T-helper 1 cell treated with Interleukin-12 subunit alpha and Interleukin-12 subunit beta and Interleukin-4 antibody, amounts not matched to agents 30 μg/mL and 1 μg/mL, for 36 hours (primary cell): ENCODE data around the gene WFIKKN2.

Source experiments
- H3K27ac Mint-ChIP-seq: one replicate; pipeline ENCODE4 v1.8.0; 2021; ENCODE audit warnings: mild to moderate bottlenecking, mixed read lengths
- H3K27me3 Mint-ChIP-seq: one replicate; pipeline ENCODE4 v1.8.0; 2021; ENCODE audit warnings: low read depth, mixed read lengths
- H3K36me3 Mint-ChIP-seq: one replicate; pipeline ENCODE4 v1.8.0; 2021; ENCODE audit warnings: low read depth, mixed read lengths
- H3K4me1 Mint-ChIP-seq: one replicate; pipeline ENCODE4 v1.8.0; 2021; ENCODE audit warnings: low read depth, mixed read lengths
- H3K4me3 Mint-ChIP-seq: one replicate; pipeline ENCODE4 v1.8.0; 2021; ENCODE audit warnings: mild to moderate bottlenecking, moderate library complexity, mixed read lengths
- H3K9me3 Mint-ChIP-seq: one replicate; pipeline ENCODE4 v1.8.0; 2021; ENCODE audit warnings: mixed read lengths

The WFIKKN2 gene

DNA sequence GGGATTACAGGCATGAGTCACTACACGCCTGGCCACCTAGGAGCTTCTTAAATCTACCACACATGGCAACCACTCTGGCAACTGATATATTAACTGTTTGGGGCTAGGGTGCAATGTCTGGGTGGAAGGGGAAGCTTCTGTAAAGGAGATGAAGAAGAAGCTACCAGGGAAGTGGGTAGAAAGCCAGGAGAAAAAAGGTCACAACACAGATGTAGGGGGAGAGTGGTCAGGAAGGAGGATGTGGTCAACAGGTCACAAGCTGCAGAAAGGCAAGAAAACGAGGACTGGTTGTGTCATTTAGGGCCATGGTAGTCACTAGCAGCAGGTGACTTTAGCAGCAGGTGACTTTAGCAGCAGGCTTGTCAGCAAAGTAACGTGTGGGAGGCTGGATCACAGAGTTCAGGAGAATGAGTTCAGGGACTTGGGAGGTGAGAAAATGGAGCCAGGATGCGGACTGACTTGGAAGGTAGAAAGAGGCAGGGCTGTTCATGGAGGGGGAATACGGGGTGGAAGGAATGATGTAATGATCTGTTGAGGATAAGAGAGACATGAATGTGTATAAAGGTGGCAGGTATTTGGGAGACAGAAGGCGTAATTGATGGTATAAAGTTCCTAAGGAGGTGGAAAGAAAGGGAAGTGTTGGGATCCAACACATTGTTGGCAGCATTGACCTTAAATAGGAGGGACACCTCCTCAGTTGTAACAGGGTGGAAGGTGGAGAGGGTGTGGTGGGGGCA, 16.3 kb upstream of the WFIKKN2 start:
- Mint-ChIP-seq H3K9me3 (peaks cover 8% of the 10 kb centered on the region), H3K4me1 (peaks cover 8% of the 10 kb centered on the region), H3K27me3 (peaks cover 18% of the 10 kb centered on the region), H3K27ac (peak overlapping the region; percentile 2), H3K36me3 (no peaks in the 10 kb centered on the region), H3K4me3 (no peak overlapping the region)

DNA sequence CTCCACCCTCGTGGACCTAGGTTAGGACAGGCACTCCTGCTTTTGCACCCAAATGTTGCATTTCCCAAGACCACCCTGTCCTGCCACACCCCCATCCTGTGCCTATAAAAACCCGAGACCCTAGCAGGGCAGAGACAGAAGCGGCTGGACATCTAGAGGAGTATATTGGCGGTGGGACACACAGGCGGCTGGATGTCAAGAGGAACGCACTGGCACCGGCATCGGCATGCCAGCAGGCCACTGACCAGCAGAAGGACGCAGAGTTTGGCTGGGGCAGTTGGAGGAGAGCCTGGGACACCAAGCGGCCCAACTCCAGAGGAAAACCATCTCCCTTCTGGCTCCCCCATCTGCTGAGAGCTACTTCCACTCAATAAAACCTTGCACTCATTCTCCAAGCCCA, 14.7 kb upstream of the WFIKKN2 start:
- Mint-ChIP-seq H3K36me3 (no peaks in the 10 kb centered on the region), H3K9me3 (peaks cover 8% of the 10 kb centered on the region), H3K27ac (no peak overlapping the region), H3K4me1 (peaks cover 8% of the 10 kb centered on the region), H3K27me3 (peaks cover 16% of the 10 kb centered on the region), H3K4me3 (no peak overlapping the region)

DNA sequence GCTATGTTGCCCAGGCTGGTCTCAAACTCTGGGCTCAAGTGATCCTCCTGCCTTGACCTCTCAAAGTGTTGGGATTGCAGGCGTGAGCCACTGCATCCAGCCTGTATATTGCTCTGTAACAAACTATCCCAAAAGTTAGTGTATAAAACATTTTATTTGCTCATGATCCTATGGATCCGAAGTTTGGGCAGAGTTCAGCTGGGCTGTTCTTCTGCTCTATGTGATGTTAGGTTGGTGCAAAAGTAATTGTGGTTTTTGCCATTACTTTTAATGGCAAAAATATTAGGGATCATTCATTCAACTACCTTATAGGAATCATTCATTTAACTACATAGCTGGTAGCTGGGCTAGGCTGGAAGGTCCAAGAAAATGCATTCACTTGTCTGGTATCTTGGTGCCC, 12.8 kb upstream of the WFIKKN2 start:
- Mint-ChIP-seq H3K4me3 (no peak overlapping the region), H3K27ac (no peak overlapping the region), H3K36me3 (no peaks in the 10 kb centered on the region), H3K4me1 (peaks cover 8% of the 10 kb centered on the region), H3K9me3 (peaks cover 8% of the 10 kb centered on the region), H3K27me3 (peaks cover 7% of the 10 kb centered on the region)

DNA sequence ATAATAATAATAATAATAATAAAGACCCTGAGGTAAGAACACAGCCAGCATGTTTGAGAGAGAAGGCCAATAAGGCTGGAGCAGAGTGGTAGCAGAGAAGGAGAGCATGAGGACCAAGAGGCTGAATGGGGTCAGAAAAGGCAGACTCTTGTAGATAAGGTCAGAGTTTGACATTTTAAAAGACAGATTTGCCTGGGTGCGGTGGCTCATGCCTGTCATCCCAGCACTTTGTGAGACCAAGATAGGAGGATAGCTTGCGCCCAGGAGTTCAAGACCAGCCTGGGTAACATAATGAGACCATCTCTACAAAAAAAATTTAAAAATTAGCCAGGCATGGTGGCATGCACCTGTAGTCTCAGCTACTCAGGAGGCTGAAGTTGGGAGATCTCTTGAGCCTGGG, 11.0 kb upstream of the WFIKKN2 start:
- peaks cover 6% of the 10 kb centered on the region for H3K27me3 Mint-ChIP-seq
- H3K4me3 Mint-ChIP-seq, result no peak overlapping the region
- H3K36me3 Mint-ChIP-seq, result no peaks in the 10 kb centered on the region
- H3K9me3 Mint-ChIP-seq, result peaks cover 8% of the 10 kb centered on the region
- no peak overlapping the region for H3K27ac Mint-ChIP-seq
- H3K4me1 Mint-ChIP-seq, result no peaks in the 10 kb centered on the region

DNA sequence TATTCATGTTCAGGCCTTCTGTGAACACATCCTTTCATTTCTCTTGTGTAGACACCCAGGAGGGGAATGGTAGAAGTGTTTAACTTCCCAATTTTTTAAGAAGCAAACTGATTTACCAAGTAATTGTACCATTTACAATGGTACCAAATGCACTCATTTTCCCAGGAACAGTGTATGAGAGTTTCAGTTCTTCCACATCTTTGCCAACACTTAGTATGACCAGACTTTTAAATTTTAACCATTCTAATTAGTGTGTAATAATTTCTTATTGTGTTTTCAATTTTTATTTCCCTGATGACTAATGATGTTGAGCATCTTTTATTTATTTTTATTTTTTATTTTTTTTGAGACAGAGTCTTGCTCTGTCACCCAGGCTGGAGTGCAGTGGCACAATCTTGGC, 10.2 kb upstream of the WFIKKN2 start:
- H3K27ac Mint-ChIP-seq, result no peak overlapping the region
- peaks cover 8% of the 10 kb centered on the region for H3K9me3 Mint-ChIP-seq
- peaks cover 7% of the 10 kb centered on the region for H3K27me3 Mint-ChIP-seq
- H3K4me3 Mint-ChIP-seq, result no peak overlapping the region
- no peaks in the 10 kb centered on the region for H3K36me3 Mint-ChIP-seq
- no peaks in the 10 kb centered on the region for H3K4me1 Mint-ChIP-seq

DNA sequence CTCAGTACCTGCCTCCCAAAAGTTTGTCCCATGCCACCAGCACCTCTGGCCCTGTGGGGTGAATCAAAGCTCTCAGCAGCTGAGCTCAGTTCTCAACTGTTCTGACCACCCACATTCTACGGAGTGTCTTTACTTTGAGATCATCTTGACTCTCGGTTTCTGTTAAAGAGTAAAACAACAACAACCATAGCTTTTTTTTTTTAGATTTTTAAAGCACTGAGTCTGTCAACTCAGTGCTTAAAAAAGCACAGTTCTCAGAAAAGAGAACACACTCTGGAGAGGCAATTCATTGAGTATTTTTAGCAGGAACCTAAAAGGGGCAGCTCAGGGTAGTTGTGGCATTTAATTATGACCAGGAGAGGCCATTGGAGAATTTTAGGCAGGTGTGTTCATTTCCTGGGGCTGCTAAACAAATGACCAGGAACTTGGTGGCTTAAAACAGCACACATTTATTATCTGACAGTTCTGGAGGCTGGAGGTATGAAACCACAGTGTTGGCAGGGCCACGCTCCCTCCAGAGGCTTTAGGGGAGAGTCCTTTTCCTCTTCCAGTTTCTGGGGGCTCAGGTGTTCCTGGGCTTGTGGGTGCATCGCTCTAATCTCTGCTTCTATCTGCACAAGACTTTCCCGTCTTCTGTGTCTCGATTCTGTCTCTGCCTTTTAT, 6.7 kb upstream of the WFIKKN2 start:
- no peaks in the 10 kb centered on the region for H3K4me1 Mint-ChIP-seq
- H3K4me3 Mint-ChIP-seq, result no peak overlapping the region
- H3K36me3 Mint-ChIP-seq, result no peaks in the 10 kb centered on the region
- peaks cover 7% of the 10 kb centered on the region for H3K27me3 Mint-ChIP-seq
- H3K9me3 Mint-ChIP-seq, result peaks cover 3% of the 10 kb centered on the region
- no peak overlapping the region for H3K27ac Mint-ChIP-seq

DNA sequence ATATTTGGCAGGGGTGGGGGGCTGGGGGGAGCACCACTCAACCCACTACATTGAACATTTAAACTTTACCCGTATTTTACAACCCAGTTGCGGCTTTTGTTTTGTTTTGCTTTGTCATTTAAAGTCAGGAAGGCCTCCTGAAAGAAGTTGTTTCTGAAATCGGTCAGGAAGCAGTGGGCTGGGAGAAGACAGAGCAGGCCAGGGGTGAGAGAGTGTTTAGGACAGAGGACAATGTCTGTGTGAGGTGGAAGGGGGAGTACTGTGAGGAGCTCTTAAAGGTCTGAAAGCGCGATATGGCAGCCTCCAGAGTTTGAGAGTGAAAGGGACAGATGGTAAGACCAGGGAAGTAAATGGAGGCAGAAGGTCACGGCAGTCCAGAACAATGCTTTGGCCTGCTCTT, 6.1 kb upstream of the WFIKKN2 start:
- Mint-ChIP-seq H3K9me3 (no peaks in the 10 kb centered on the region), H3K27me3 (peaks cover 7% of the 10 kb centered on the region), H3K27ac (no peak overlapping the region), H3K36me3 (no peaks in the 10 kb centered on the region), H3K4me1 (no peaks in the 10 kb centered on the region), H3K4me3 (no peak overlapping the region)

DNA sequence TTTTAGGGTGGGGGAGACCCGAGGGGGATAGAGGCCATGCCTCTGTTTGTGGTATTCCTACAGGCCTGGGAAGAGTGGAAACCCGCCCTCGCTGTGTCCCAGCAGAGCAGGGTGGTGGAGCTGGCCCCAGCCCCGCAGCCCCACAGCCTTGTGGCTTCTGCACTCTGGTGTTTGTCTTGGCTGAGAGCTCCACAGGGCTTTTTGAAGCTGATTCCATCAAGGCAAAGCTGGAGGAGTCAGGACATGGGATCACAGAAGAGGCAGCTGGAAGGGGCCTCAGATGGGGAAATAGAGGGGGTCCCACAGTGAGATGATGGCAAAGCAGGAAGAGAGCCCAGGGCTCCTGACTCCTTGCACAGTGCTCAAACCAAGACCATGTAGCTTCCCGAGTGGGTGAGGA, 5.0 kb upstream of the WFIKKN2 start:
- no peaks in the 10 kb centered on the region for H3K9me3 Mint-ChIP-seq
- H3K36me3 Mint-ChIP-seq, result no peaks in the 10 kb centered on the region
- no peaks in the 10 kb centered on the region for H3K4me1 Mint-ChIP-seq
- no peak overlapping the region for H3K27ac Mint-ChIP-seq
- peaks cover 15% of the 10 kb centered on the region for H3K27me3 Mint-ChIP-seq
- no peak overlapping the region for H3K4me3 Mint-ChIP-seq

DNA sequence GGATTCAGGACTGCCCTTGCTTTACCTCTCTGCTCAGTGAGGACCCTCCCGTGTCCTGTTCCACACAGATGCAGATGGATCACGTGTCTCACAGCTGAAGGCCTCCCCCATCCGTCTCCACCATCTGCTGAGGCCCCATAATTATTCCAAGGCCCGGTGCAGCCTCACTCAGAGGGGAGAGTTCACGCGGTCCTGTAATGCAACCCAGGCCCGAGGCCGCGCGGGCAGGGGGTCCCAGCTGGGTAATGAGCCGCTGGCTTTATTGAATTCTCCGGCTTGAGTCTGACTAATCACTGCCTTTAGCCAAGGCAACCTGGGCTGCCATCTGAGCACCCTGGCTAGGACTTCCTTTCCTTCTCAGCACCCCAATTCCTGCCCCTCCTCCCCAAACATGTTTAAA, 4.4 kb upstream of the WFIKKN2 start:
- H3K4me3 Mint-ChIP-seq, result no peak overlapping the region
- no peaks in the 10 kb centered on the region for H3K36me3 Mint-ChIP-seq
- peaks cover 18% of the 10 kb centered on the region for H3K27me3 Mint-ChIP-seq
- no peaks in the 10 kb centered on the region for H3K9me3 Mint-ChIP-seq
- H3K4me1 Mint-ChIP-seq, result no peaks in the 10 kb centered on the region
- no peak overlapping the region for H3K27ac Mint-ChIP-seq

DNA sequence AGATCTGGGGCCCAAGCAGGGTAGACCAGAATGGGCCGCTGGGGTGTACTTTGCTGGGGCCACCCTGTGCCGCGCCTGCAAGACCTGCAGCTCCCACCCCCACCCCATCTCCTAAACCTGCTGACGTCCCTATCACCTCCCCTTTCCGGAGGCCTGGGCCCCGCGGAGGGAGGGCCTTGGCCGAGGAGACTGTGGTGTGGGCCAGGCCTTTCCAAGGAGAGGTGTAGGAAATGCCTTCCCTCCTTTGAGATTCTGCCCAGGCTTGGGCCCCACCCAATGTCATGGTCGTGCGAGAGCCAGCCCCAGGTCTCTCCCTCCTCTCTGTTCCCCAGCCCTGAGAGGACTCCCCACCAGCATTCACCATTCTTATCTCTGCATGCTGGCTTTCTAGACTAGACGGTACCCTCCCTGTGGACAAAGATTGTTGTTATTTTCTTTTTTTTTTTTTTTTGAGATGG, 3.9 kb upstream of the WFIKKN2 start:
- Mint-ChIP-seq H3K4me3 (no peak overlapping the region), H3K9me3 (no peaks in the 10 kb centered on the region), H3K27me3 (peaks cover 18% of the 10 kb centered on the region), H3K4me1 (no peaks in the 10 kb centered on the region), H3K36me3 (no peaks in the 10 kb centered on the region), H3K27ac (no peak overlapping the region)

DNA sequence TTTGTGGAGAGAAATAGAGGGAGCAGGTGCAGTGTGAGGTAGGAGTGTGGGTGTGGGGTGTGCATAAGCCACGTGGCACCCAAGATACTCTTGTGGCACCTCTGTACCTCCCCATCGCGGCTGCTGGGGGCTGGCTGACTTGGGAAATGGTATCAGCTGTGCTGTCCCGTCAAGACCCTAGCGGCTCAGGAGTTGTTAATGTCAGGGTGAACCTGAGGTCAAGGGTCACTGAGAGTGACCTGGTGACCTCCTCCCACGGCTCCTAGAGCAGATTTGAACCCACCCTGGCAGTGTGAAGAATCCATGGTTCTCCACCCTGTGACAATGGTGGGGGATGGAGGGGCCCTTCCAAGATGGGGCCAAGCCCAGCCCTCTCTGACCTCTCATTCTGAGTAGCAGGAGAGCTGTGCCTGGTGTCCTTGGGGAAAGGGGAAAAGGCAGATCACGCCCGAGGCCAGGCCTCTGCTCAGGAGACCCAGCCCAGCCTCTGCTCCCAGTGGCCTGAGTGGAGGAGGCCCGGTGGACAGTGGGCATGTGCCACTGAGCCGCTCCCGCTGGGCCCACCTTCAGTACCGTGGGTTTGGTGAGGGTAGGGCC, 3.0 kb upstream of the WFIKKN2 start:
- Mint-ChIP-seq H3K27ac (no peak overlapping the region), H3K9me3 (no peaks in the 10 kb centered on the region), H3K27me3 (peaks cover 18% of the 10 kb centered on the region)

DNA sequence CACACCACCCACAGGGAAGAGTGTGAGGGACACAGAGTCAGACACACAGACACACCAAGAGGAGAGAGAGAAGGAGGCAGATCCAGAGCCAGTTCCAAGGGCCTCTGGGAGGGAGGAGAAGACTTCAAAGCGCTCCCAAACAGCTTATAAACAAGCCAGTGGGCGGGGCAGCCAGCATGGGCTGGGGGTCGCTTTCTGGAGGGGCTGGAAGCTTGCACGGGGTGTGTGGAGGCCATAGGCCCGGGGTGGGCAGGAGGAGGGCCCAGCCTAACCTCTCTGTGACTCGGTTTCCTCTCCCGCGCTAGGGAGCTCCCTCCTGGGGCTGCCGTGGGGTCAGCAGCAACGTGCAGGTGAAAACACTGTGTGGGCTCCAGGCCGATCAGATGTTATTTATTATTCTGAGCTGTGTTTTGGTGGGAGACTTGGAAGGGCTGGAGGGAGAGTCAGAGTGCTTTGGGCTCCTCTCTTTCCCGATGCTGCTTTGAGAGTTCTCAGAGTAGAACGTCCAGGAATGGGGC, 2.5 kb upstream of the WFIKKN2 start:
- H3K27me3 Mint-ChIP-seq, result peaks cover 18% of the 10 kb centered on the region
- H3K4me3 Mint-ChIP-seq, result no peak overlapping the region
- no peaks in the 10 kb centered on the region for H3K9me3 Mint-ChIP-seq
- no peak overlapping the region for H3K27ac Mint-ChIP-seq
- H3K4me1 Mint-ChIP-seq, result no peaks in the 10 kb centered on the region
- H3K36me3 Mint-ChIP-seq, result no peaks in the 10 kb centered on the region

More for the DNA sequence above, 3.0 kb upstream of the WFIKKN2 start:
- Mint-ChIP-seq H3K4me1 (no peaks in the 10 kb centered on the region), H3K4me3 (no peak overlapping the region), H3K36me3 (no peaks in the 10 kb centered on the region)

DNA sequence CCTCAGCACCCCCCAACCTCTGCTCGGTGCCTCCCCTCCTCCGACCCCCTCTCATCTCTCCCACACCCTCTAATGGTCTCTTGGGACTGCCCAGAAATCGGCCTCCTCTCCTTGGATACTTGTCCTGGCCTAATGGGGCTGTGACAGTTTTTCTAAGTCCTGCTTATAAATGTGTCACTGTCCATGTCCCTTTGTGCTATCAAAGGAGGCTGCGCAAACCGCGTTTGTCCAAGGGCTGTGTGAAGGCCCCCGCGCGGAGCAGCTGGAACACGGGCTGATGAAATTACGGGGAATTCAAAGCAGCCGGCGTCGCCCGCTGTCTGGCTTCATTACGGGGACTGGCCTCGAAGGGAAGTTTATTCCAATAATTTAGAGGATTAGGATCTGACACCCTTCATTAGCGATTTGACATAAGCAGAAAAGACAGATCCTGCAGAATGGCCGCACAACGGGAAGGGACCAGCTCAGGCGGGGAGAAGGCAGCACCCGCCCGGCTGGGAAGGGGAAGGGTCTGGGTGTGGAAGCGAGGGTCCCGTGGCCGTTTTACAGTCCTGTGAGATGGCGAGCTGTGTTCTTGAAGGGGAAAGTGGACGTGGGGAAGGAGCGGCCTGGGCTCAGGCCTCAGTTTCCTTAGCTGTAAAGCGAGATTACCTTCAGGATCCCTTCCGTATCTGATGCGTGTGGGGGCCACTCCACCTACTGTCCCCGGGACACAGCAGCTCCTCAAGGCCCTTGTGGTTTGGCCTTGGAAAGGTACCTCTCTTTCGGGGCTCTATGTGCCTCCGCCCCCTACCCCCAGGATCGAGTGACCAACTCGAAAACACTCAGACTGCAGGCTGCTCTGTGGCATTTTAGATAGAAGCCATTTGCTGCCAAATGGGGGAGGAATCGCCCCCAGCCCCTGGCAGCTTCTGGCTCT, 1.6 kb upstream of the WFIKKN2 start:
- Mint-ChIP-seq H3K4me3 (no peak overlapping the region), H3K9me3 (no peaks in the 10 kb centered on the region), H3K27ac (no peak overlapping the region), H3K27me3 (peaks cover 18% of the 10 kb centered on the region), H3K36me3 (no peaks in the 10 kb centered on the region), H3K4me1 (no peaks in the 10 kb centered on the region)
